Activated CD4-positive, alpha-beta T cell treated with anti-CD3 and anti-CD28 coated beads, Interleukin-2, amount 50 U/mL, for 48 hours (primary cell): ENCODE results near the gene PKMYT1.

Source experiments
- DNase-seq, 2 experiments: peaks; one replicate each; pipeline ENCODE4 v3.0.0-alpha.2; 2020

The PKMYT1 gene

GRCh38 chr16:2992383-2993081 lies 12.3 kb upstream of the PKMYT1 start:
- DNase-seq = no peak

DNA sequence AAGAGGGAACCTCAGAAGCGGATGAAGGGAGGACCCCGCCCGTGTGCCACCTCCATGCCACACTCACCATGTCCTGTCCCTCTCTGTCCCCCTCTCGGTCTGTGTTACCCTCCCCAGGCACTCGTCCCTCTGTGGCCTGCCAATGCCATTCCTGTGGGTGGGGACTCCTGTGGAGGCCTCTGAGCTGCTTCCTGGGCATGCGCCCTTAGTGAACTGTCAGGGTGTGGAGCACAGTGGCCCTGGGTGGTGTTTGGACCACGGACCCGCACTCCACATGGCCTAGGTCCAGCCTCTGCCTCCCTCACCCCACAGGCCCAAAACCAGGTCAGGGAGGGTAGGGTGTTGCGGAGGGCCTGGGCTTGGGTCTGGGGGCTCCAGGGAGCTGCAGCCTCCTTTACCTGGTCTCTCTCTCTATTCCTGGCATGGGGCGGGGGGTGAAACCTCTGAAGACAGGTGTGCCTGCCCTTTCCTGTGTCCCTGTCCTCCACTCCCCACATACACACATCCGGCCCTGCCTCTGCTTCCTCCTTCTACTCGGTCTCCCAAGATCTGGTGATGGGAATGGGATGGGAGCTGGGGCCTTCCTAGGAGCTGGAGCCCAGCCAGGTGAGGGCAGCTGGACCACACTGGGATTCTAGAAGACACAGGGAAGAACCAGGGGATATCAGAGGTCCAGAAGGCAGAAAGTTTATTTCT lies 11.5 kb upstream of the PKMYT1 start:
- DNase-seq = no peak

DNA sequence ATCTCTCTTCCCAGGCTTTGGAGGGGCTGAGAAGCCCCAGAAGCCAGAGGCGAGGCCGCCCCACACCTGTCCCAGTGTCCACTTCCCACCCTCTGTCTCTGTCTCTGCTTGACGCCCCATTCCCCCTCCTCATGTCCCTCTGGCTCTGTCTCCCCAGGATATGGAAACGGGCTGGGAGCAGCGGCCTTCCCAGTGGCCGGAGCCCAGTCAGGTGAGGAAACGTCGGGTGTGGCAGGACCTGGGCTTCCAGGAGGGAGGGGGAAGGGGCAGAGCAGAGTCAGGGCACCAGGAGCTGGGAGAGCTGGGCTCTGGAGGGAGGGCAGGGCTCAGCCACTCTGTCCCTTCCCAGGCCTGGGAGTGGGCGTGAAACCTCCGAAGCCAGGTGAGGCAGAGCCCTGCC lies 10.6 kb upstream of the PKMYT1 start:
- no peak for DNase-seq

- DNase-seq = no peak
These were observed 8.4 kb upstream of the PKMYT1 start for GRCh38 chr16:2988590-2989099.

GRCh38 chr16:2987833-2988232 lies 7.6 kb upstream of the PKMYT1 start:
- no peak for DNase-seq

DNA sequence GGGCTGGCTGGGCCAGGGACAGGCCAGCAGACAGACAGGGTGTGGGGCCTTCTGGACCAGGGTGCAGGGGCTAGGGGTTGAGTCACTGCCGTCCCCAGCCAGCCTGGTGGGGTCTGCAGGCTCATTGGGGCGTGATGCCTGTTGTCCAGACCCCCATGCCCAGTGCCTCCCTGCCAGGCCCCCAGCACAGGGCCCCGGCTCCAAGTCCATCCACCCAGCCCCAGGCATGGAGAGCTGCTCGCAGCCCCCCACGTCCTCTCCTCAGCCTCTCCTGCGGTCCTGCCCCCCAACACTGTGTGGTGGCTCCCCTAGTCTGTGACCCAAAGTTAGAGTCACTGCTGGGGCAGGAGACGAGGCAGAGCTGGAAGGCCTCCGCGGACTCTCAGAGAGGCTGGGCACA lies 7.0 kb upstream of the PKMYT1 start:
- DNase-seq = no peak

- no peak for DNase-seq
These were observed 6.5 kb upstream of the PKMYT1 start for GRCh38 chr16:2986623-2987188.

DNA sequence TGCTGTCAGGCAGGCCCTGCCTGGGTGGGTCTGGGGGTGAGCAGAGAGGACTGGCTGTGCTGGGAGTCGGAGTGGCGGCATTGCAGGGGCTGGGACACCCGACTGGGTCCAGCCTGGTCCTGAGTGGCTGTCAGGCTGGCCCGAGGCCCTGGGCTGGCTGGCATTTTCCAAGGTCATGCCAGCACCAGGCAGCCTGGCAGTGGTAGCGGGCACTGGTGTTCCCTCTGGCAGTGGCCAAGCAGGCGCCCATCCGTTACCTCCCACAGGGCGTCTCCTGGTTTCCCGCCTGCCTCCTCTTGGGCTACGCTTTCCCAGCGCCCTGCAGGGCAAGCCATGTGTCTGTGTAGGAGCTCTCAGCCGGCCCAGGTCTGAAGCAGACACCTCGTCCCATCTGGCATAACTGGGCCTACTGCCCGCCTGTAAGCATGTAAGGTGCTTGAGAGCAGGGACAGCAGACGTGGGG lies 5.7 kb upstream of the PKMYT1 start:
- DNase-seq = no peak

DNA sequence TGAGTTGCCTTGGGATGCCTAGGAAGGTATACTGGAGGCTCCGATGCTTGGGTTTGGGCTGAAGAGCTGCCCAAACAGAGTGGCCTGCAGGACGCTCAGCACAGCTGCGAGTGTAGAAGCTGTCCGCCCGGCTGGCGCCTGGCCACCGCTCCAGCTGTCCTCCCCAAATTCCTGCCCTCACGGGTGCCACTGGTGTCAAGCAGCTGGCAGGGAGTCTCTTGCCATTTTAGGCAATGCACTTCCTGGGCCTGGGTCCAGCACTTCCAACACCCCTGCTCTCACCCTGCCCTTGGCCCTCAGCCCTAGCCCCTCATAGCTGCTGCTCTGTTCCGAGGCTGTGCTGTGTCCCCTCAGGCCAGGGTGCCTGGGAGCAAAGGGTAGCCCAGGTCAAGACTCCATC lies 5.2 kb upstream of the PKMYT1 start:
- no peak for DNase-seq

DNA sequence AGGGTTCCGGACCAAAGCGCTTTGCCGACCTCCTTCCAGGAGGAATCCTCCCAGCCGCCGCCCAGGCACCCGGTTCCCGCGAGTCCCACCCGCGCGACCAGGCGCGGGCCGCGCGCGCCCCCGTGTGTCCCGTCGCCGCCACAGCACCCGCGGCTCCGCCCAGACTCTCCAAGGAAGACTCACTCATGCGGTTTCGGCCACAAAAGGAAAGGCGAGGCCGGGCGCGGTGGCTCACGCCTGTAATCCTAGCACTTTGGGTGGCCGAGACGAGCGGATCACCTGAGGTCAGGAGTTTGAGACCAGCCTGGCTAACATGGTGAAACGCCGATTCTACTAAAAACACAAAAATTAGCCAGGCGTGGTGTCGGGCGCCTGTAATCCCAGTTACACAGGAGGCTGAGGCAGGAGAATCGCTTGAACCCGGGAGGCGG lies 3.5 kb upstream of the PKMYT1 start:
- peak; percentile 82 to 87 for DNase-seq

GRCh38 chr16:2982402-2982801 lies 2.2 kb upstream of the PKMYT1 start:
- DNase-seq = no peak

DNA sequence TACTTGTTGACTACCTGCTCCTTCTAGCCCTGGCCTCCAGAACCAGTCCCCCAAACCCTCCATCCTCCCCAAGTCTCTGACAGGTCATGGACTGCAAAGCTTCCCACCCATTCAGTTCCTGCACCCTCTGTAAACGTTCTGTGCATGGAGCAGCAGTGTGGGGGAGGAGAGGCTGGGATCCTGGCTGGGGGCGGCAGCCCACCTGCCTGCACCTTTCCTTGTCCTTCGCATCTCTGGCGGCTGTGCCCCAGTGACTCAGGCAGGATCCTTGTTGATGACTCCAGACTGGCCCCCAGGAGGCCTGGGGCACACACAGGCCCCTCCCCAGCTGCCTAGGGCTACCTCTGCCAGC lies 1.6 kb upstream of the PKMYT1 start:
- DNase-seq = no peak

GRCh38 chr16:2981177-2981898 lies 1.1 kb upstream of the PKMYT1 start:
- no peak for DNase-seq

DNA sequence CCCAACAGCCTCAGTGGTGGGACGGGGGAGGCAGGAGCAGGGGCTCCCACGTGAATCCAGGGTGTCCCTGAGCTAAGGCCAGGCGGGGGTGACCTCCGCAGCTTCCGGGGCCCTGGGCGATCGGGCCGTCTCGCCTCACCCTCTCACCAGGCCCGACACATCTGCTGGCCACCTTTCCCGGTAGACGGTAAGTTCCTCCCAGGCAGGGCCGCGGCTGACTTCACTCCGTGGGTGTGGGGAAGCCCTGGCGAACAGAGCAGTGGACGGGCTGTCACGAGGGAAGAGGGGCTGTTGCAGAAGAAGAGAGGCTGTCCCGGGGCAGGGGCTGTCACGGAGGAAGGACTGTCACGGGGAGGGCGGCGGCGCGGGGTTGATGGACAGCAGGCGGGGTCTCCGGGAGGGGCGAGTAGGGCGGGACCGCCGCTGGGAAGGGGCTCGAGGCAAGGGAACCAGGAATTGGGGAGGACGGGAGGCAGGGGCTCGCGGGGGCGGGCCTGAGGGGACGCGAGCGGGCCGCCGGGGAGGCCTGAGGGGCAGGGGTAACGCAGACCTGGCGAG lies 498 bp downstream of the PKMYT1 start:
- peak in 1 of 2 experiments; percentile 54 for DNase-seq

GRCh38 chr16:2977440-2977839 lies 2.8 kb downstream of the PKMYT1 start:
- no peak for DNase-seq

GRCh38 chr16:2976673-2977072 lies 3.6 kb downstream of the PKMYT1 start:
- no peak for DNase-seq

DNA sequence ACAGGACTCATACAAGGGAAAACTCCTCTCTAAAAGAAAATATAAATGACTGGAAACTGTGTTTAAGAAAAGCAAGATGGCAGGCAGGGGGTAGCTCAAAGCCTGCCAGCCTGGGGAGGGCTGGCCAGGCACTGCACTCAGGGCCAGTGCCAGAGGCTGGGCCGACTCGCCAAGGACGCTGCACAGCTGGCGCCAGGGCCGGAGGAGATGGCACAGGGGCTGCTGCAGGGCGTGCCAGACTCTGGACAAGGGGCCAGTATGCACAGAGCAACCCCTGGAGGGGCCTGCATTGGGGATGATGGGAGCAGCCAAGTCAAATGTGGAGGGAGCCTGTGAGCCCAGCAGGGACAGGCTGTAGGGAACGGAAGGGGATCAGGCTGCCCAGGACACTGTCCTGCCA lies 4.0 kb downstream of the PKMYT1 start:
- DNase-seq = no peak

DNA sequence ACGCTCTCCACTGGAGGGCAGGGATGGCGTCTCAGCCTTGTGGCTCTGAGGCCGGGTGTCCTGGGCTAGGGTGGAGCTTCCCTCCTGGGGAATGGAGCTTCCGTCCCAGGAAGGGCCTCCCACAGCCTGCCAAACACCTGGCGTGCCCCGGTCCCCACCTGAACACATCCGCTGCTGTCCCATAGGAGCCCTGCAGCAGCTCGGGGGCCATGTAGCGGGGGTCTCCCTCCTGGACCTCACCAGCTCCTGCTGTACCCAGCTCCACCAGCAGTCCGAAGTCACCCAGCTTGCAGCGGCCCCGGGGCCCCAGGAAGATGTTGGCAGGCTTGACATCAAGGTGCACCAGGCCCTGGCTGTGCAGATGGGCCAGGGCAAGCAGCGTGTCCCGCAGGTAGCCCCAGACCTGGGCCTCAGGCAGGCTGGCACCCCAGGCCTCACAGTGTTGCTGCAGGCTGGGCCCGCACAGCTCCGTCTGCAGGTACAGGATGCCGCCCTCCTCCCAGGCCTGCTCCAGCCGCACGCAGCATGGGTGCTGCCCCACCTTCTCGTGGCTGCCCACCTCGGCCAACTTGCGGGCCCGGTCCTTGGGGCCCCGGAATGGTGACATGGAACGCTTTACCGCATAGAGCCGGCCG lies 5.0 kb downstream of the PKMYT1 start:
- DNase-seq = no peak

DNA sequence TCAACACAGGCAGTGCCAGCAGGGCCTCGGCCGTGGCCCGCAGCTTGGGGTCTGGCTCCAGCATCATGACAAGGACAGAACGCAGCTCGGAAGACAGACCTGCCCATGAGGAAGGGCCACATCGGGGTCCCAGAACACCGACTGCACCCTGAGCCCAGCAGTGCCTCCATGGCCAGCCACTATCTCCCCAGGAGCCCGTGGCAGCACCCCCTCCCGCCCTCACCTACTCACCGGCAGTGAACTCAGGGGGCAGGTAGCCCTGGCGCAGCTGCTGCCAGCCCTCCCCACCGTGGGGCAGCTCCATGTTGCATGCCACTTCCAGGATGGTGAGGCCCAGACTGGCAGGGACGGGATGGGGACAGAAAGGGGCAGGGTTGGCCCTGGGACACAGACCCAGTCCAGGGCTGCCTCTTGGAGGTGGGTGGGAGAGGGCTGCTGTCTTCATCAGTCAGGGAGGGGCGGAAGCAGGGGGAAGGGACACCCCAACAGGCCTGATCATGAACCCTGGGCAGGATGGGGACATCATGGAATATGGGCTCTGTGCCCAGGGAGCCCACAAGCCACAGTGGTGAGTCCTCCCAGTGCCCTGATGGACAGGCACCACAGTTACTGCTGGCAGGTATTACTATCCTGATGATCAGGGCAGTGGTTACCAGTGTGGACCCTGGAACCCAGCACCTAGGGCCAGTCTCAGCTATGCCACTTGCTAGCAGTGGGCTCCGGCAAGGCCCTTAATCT lies 5.8 kb downstream of the PKMYT1 start:
- DNase-seq = no peak

DNA sequence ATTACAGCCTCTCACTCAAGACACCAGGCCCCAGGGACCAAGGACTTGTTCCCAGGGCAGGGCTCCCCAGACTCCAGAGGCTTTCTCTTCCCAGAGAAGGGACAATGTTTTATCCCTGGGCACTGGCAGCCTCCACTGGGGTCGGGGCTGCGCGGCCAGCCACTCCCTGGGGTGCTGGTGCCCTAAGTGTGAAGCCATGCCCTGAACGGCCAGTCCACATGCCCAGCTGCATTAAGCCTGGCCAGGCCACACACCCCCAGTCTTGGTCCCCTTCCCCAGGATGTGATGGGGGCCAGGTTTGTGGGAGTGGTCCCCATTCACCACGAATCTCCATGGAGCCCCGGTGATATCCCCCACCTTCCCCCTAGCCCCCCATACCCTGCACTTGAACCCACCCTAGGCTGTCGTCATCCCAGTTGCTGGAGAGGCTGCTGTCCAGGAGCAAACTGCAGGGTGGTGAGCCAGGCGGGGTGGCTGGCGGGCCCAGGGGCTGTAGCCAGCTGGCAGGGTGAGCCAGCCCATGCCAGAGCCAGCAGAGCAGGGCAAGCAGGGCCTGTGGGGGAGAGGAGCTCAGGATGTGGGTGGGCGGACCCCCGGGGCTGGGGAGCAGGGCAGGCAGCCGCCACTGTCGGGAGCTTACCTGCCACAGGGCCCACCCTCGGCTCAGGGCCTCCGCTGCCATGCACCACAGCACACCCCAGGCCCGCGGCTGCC lies 6.5 kb downstream of the PKMYT1 start:
- DNase-seq = no peak

DNA sequence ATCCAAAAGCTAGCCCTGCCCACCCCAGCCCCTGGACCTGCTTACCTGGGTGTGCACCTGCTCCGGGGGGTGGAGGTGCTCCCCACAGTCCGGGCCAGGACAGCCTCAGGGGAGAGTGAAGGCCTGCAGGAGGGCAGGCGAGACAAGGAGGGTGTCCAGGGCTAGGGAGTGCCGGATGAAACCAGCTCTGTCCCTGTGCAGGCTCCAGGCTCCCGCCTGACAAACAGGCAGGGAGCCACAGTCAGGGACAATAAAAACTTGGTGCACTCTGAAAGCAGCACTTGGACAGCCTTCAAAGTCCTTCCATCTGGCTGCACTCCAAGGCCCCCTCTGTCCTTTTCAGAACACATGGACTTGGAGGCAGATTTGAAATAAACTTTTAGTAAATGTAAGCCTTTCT lies 7.2 kb downstream of the PKMYT1 start:
- no peak for DNase-seq
